ENCODE results near the gene ZNF570. TPM values are rescaled to one million over a fixed set of nuclear protein-coding genes. Genes with fewer than 3 reads are reported as not detected.

The ZNF570 gene
- total and polyA plus RNA-seq, 2 of the 13 experiments (the other 11 are each of a cell fraction or from before 2014, with no cell fraction given) = 1.0 to 4.4 TPM

DNA sequence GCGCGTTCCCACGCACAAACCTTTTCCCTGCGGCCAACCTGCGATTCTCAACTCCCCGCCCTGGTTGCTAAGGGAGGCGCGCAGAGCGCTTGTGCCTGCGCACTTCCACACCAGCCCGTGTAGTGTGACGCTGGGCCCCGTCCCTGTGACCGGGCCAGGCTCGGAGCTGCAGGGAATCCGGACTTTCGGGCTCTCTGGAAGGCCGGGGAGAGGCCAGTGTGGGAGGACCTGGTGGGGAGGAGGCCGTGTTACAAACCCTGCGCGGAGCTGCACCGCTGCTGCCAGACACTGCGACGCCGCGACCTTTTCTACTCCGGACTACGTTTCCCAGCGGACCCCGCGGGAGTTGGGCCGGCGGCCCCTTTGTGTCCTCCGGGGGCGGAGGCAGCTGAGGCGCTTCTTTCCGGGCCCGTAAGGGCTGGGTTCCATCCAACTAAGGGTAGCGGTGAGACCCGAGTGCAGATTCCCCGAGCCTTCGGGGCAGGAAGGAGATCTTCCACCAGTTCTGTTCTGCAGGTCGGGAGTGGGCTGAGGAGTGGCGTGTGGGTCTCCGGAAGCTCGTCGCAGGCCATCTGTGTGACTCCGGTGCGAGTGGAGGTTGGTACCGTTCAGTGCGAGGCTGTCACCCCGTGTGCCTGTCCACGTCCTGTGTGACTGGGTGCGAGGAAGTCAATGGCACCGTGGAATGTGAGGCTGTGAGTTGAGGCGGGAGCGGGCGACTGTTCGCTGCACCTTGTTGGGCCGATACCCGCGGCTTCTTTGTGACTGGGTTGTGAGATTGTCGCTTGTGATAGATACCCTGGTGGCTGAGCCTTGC is at the start of gene ZNF570 (continued):
- TF ChIP-seq, protein P1, sequence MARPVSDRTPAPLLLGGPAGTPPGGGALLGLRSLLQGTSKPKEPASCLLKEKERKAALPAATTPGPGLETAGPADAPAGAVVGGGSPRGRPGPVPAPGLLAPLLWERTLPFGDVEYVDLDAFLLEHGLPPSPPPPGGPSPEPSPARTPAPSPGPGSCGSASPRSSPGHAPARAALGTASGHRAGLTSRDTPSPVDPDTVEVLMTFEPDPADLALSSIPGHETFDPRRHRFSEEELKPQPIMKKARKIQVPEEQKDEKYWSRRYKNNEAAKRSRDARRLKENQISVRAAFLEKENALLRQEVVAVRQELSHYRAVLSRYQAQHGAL (CRISPR knock-in tag; IDR thresholded peaks at IDR 0.05; ENCODE audit: not compliant biosample characterization) = no peak
- TF ChIP-seq ZMYM2 (CRISPR knock-in tag; IDR thresholded peaks at IDR 0.05) (no peak), SRSF1 (optimal IDR thresholded peaks at IDR 0.05; ENCODE audit: low read depth, low read length) (no peak), HDAC2 (CRISPR knock-in tag; IDR thresholded peaks at IDR 0.05) (peak; percentile 28; the same call in 1 of the 2 replicates), ZNF496 (CRISPR knock-in tag; IDR thresholded peaks at IDR 0.05; ENCODE audit: insufficient replicate concordance) (no peak), ZNF766 (CRISPR knock-in tag; IDR thresholded peaks at IDR 0.05; ENCODE audit: borderline replicate concordance) (no peak), HDAC1 (CRISPR knock-in tag; IDR thresholded peaks at IDR 0.05) (peak; percentile 82), RXRA (CRISPR knock-in tag; IDR thresholded peaks at IDR 0.05) (no peak)
- TF ChIP-seq, protein P2, sequence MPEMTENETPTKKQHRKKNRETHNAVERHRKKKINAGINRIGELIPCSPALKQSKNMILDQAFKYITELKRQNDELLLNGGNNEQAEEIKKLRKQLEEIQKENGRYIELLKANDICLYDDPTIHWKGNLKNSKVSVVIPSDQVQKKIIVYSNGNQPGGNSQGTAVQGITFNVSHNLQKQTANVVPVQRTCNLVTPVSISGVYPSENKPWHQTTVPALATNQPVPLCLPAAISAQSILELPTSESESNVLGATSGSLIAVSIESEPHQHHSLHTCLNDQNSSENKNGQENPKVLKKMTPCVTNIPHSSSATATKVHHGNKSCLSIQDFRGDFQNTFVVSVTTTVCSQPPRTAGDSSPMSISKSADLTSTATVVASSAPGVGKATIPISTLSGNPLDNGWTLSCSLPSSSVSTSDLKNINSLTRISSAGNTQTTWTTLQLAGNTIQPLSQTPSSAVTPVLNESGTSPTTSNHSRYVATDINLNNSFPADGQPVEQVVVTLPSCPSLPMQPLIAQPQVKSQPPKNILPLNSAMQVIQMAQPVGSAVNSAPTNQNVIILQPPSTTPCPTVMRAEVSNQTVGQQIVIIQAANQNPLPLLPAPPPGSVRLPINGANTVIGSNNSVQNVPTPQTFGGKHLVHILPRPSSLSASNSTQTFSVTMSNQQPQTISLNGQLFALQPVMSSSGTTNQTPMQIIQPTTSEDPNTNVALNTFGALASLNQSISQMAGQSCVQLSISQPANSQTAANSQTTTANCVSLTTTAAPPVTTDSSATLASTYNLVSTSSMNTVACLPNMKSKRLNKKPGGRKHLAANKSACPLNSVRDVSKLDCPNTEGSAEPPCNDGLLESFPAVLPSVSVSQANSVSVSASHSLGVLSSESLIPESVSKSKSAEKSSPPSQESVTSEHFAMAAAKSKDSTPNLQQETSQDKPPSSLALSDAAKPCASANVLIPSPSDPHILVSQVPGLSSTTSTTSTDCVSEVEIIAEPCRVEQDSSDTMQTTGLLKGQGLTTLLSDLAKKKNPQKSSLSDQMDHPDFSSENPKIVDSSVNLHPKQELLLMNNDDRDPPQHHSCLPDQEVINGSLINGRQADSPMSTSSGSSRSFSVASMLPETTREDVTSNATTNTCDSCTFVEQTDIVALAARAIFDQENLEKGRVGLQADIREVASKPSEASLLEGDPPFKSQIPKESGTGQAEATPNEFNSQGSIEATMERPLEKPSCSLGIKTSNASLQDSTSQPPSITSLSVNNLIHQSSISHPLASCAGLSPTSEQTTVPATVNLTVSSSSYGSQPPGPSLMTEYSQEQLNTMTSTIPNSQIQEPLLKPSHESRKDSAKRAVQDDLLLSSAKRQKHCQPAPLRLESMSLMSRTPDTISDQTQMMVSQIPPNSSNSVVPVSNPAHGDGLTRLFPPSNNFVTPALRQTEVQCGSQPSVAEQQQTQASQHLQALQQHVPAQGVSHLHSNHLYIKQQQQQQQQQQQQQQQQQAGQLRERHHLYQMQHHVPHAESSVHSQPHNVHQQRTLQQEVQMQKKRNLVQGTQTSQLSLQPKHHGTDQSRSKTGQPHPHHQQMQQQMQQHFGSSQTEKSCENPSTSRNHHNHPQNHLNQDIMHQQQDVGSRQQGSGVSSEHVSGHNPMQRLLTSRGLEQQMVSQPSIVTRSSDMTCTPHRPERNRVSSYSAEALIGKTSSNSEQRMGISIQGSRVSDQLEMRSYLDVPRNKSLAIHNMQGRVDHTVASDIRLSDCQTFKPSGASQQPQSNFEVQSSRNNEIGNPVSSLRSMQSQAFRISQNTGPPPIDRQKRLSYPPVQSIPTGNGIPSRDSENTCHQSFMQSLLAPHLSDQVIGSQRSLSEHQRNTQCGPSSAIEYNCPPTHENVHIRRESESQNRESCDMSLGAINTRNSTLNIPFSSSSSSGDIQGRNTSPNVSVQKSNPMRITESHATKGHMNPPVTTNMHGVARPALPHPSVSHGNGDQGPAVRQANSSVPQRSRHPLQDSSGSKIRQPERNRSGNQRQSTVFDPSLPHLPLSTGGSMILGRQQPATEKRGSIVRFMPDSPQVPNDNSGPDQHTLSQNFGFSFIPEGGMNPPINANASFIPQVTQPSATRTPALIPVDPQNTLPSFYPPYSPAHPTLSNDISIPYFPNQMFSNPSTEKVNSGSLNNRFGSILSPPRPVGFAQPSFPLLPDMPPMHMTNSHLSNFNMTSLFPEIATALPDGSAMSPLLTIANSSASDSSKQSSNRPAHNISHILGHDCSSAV (CRISPR knock-in tag; IDR thresholded peaks at IDR 0.05; ENCODE audit: borderline replicate concordance) = no peak
- TF ChIP-seq, protein P3, sequence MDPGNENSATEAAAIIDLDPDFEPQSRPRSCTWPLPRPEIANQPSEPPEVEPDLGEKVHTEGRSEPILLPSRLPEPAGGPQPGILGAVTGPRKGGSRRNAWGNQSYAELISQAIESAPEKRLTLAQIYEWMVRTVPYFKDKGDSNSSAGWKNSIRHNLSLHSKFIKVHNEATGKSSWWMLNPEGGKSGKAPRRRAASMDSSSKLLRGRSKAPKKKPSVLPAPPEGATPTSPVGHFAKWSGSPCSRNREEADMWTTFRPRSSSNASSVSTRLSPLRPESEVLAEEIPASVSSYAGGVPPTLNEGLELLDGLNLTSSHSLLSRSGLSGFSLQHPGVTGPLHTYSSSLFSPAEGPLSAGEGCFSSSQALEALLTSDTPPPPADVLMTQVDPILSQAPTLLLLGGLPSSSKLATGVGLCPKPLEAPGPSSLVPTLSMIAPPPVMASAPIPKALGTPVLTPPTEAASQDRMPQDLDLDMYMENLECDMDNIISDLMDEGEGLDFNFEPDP (CRISPR knock-in tag; conservative IDR thresholded peaks at IDR 0.05) = no peak
- TF ChIP-seq, protein P4, sequence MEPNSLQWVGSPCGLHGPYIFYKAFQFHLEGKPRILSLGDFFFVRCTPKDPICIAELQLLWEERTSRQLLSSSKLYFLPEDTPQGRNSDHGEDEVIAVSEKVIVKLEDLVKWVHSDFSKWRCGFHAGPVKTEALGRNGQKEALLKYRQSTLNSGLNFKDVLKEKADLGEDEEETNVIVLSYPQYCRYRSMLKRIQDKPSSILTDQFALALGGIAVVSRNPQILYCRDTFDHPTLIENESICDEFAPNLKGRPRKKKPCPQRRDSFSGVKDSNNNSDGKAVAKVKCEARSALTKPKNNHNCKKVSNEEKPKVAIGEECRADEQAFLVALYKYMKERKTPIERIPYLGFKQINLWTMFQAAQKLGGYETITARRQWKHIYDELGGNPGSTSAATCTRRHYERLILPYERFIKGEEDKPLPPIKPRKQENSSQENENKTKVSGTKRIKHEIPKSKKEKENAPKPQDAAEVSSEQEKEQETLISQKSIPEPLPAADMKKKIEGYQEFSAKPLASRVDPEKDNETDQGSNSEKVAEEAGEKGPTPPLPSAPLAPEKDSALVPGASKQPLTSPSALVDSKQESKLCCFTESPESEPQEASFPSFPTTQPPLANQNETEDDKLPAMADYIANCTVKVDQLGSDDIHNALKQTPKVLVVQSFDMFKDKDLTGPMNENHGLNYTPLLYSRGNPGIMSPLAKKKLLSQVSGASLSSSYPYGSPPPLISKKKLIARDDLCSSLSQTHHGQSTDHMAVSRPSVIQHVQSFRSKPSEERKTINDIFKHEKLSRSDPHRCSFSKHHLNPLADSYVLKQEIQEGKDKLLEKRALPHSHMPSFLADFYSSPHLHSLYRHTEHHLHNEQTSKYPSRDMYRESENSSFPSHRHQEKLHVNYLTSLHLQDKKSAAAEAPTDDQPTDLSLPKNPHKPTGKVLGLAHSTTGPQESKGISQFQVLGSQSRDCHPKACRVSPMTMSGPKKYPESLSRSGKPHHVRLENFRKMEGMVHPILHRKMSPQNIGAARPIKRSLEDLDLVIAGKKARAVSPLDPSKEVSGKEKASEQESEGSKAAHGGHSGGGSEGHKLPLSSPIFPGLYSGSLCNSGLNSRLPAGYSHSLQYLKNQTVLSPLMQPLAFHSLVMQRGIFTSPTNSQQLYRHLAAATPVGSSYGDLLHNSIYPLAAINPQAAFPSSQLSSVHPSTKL (CRISPR knock-in tag; IDR thresholded peaks at IDR 0.05) = no peak
- TF ChIP-seq, protein P5, sequence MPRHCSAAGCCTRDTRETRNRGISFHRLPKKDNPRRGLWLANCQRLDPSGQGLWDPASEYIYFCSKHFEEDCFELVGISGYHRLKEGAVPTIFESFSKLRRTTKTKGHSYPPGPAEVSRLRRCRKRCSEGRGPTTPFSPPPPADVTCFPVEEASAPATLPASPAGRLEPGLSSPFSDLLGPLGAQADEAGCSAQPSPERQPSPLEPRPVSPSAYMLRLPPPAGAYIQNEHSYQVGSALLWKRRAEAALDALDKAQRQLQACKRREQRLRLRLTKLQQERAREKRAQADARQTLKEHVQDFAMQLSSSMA (CRISPR knock-in tag; IDR thresholded peaks at IDR 0.05) = peak; percentile 78; the same call in 1 of the 2 replicates
